ENCODE data around the gene CYRIA. TPM values are rescaled to one million over a fixed set of nuclear protein-coding genes. Genes with fewer than 3 reads are reported as not detected.

CYRIA gene
- total RNA-seq, 1 donor from 2014 or later, result 1.0 TPM

- Histone ChIP-seq H3K79me2 (ENCODE audit: low read depth) (no peaks in the 10 kb centered on the region), H2AFZ (replicated peaks) (no peak overlapping the region), H3K4me3 (no peak overlapping the region), H3F3A (ENCODE audit: low read depth) (no peaks in the 10 kb centered on the region), H3K4me1 (peaks cover 9% of the 10 kb centered on the region), H3K4me2 (no peak overlapping the region), H4K20me1 (ENCODE audit: low read depth) (no peaks in the 10 kb centered on the region), H3K9ac (no peak overlapping the region), H3K27me3 (no peaks in the 10 kb centered on the region), H3K9me3 (ENCODE audit: low read depth) (no peaks in the 10 kb centered on the region), H3K27ac (no peak overlapping the region), H3K36me3 (no peaks in the 10 kb centered on the region)
- peaks cover 24% of the 10 kb centered on the region for H3K4me1 Mint-ChIP-seq
- H3K27me3 Mint-ChIP-seq (ENCODE audit: insufficient read depth, low read depth), result peaks cover 3% of the 10 kb centered on the region
- TF ChIP-seq EZH2phosphoT487 (IDR thresholded peaks at IDR 0.05), result no peak
- TF ChIP-seq EZH2 (IDR thresholded peaks at IDR 0.05), result no peak
- TF ChIP-seq, protein P1, sequence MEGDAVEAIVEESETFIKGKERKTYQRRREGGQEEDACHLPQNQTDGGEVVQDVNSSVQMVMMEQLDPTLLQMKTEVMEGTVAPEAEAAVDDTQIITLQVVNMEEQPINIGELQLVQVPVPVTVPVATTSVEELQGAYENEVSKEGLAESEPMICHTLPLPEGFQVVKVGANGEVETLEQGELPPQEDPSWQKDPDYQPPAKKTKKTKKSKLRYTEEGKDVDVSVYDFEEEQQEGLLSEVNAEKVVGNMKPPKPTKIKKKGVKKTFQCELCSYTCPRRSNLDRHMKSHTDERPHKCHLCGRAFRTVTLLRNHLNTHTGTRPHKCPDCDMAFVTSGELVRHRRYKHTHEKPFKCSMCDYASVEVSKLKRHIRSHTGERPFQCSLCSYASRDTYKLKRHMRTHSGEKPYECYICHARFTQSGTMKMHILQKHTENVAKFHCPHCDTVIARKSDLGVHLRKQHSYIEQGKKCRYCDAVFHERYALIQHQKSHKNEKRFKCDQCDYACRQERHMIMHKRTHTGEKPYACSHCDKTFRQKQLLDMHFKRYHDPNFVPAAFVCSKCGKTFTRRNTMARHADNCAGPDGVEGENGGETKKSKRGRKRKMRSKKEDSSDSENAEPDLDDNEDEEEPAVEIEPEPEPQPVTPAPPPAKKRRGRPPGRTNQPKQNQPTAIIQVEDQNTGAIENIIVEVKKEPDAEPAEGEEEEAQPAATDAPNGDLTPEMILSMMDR (IDR thresholded peaks at IDR 0.05), result no peak
- peaks cover 7% of the 10 kb centered on the region for H3K36me3 Mint-ChIP-seq
- H3K4me3 Mint-ChIP-seq, result no peak overlapping the region
- no peak for DNase-seq (ENCODE audit: low spot score)
- no peak overlapping the region for H3K27ac Mint-ChIP-seq
- peaks cover 4% of the 10 kb centered on the region for H3K9me3 Mint-ChIP-seq
Measured at GRCh38 chr2:16621316-16621715, 44.3 kb downstream of the CYRIA start.

GRCh38 chr2:16620590-16620989 lies 45.0 kb downstream of the CYRIA start:
- Mint-ChIP-seq H3K27ac (no peak overlapping the region), H3K36me3 (peaks cover 8% of the 10 kb centered on the region)

DNA sequence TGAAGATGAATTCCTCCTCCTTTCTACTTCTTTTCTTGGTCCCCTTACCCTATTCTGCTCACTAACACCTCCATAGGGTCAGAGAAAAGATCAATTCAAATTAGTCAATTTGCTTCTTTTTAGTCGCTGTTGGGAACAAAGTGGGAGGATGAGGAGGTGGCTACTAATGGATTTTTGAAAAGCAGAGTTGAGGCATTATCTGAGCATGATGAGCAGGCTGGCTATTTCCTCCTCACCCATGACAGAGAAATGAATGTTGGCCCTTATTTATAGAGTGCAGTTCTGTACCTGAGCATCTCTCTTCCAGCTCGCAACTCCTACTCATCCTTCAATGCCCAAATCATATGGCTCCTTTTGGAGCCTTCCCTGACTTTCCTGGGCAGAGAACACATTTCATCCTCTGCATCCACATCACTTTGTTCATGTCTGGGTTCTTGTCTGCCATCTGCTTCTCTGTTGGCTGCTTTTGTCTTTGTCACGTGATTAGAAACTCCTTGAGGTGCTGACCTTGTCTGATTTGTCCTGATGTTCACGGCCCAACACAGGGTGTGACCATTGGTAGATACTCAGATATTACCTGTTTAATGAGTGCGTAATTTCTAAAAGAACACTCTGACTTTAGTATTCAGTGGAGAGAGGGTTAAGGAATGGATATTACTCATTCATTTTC lies 45.9 kb downstream of the CYRIA start:
- Mint-ChIP-seq H3K27me3 (ENCODE audit: insufficient read depth, low read depth) (peaks cover 3% of the 10 kb centered on the region), H3K9me3 (peaks cover 4% of the 10 kb centered on the region), H3K27ac (no peak overlapping the region), H3K4me1 (peaks cover 19% of the 10 kb centered on the region), H3K36me3 (peaks cover 8% of the 10 kb centered on the region), H3K4me3 (no peak overlapping the region)
- Histone ChIP-seq H4K20me1 (ENCODE audit: low read depth) (no peaks in the 10 kb centered on the region), H3F3A (ENCODE audit: low read depth) (no peaks in the 10 kb centered on the region), H3K4me1 (no peaks in the 10 kb centered on the region), H3K4me3 (no peak overlapping the region), H3K27ac (no peak overlapping the region), H3K36me3 (no peaks in the 10 kb centered on the region), H3K9me3 (ENCODE audit: low read depth) (no peaks in the 10 kb centered on the region), H3K27me3 (no peaks in the 10 kb centered on the region), H2AFZ (replicated peaks) (no peak overlapping the region), H3K9ac (no peak overlapping the region), H3K4me2 (no peak overlapping the region), H3K79me2 (ENCODE audit: low read depth) (no peaks in the 10 kb centered on the region)
- no peak for DNase-seq (ENCODE audit: low spot score)
- TF ChIP-seq EZH2phosphoT487 (IDR thresholded peaks at IDR 0.05) (no peak), EZH2 (IDR thresholded peaks at IDR 0.05) (no peak)
- TF ChIP-seq, protein P1 (IDR thresholded peaks at IDR 0.05), result no peak

More at GRCh38 chr2:16620590-16620989, 45.0 kb downstream of the CYRIA start:
- Histone ChIP-seq H4K20me1 (ENCODE audit: low read depth) (no peaks in the 10 kb centered on the region), H3K4me3 (no peak overlapping the region), H3K27ac (no peak overlapping the region), H2AFZ (replicated peaks) (no peak overlapping the region), H3K4me2 (no peak overlapping the region), H3K36me3 (no peaks in the 10 kb centered on the region), H3K9ac (no peak overlapping the region), H3K9me3 (ENCODE audit: low read depth) (no peaks in the 10 kb centered on the region), H3F3A (ENCODE audit: low read depth) (no peaks in the 10 kb centered on the region), H3K79me2 (ENCODE audit: low read depth) (no peaks in the 10 kb centered on the region), H3K4me1 (peaks cover 6% of the 10 kb centered on the region), H3K27me3 (no peaks in the 10 kb centered on the region)
- H3K27me3 Mint-ChIP-seq (ENCODE audit: insufficient read depth, low read depth), result peaks cover 3% of the 10 kb centered on the region
- H3K9me3 Mint-ChIP-seq, result peaks cover 4% of the 10 kb centered on the region
- TF ChIP-seq EZH2phosphoT487 (IDR thresholded peaks at IDR 0.05) (no peak), EZH2 (IDR thresholded peaks at IDR 0.05) (no peak)
- TF ChIP-seq, protein P1 (IDR thresholded peaks at IDR 0.05), result no peak
- no peak overlapping the region for H3K4me3 Mint-ChIP-seq
- DNase-seq (ENCODE audit: low spot score), result no peak
- H3K4me1 Mint-ChIP-seq, result peaks cover 21% of the 10 kb centered on the region

All from neural progenitor cell (in vitro differentiated cells).